ENCODE data around the gene PLIN5.

The PLIN5 gene, protein sequence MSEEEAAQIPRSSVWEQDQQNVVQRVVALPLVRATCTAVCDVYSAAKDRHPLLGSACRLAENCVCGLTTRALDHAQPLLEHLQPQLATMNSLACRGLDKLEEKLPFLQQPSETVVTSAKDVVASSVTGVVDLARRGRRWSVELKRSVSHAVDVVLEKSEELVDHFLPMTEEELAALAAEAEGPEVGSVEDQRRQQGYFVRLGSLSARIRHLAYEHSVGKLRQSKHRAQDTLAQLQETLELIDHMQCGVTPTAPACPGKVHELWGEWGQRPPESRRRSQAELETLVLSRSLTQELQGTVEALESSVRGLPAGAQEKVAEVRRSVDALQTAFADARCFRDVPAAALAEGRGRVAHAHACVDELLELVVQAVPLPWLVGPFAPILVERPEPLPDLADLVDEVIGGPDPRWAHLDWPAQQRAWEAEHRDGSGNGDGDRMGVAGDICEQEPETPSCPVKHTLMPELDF

GRCh38 chr19:4534836-4535658, at the start of gene PLIN5:
TSS of gene PLIN5 (minus strand) at chr19:4535224. CDS start at chr19:4534074, 1,150 bp downstream.
- no peak for DNase-seq (ENCODE audit: low spot score)

- no peak for DNase-seq (ENCODE audit: low spot score)
These were observed 49.1 kb upstream of the PLIN5 start for GRCh38 chr19:4583961-4584669.

DNA sequence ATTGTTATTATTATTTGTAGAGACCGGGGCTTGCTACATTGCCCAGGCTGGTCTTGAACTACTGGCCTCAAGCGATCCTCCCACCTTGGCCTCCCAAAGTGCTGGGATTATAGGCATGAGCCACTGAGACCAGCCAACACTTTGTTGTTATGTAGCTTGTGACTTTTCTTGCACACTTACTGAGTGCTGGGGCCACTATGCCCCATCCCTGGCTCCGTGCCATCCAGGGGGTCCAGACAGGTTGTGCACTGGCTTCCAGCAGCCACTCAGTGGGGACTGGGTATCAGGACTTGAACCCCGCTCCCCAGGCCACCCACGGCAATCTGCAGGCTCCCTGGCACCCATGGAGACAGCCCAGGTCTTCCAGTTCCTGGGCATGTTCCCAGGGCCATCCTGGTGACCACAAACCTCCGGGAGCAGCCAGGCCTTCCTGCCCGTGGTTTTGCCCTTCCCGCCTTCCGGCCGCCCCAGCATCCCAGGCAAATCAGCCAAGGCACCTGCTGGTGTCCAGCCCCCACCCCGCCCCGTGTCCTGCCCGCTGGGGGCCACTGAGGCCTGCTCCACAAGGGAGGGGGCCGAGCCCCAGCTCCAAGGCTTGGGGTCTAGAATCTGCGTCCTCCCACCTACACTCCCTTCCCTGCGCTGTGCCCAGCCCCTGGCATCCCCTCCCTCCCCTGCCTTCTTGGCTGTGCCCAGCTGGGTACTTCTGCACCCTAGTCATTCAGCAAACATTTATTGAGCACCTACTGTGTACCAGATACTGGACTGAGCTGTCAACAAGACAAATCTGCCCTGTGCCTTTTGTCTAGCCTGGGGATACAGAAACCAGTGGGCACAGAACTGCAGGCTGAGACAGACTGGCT, 48.2 kb upstream of the PLIN5 start:
- DNase-seq (ENCODE audit: low spot score) = no peak

DNA sequence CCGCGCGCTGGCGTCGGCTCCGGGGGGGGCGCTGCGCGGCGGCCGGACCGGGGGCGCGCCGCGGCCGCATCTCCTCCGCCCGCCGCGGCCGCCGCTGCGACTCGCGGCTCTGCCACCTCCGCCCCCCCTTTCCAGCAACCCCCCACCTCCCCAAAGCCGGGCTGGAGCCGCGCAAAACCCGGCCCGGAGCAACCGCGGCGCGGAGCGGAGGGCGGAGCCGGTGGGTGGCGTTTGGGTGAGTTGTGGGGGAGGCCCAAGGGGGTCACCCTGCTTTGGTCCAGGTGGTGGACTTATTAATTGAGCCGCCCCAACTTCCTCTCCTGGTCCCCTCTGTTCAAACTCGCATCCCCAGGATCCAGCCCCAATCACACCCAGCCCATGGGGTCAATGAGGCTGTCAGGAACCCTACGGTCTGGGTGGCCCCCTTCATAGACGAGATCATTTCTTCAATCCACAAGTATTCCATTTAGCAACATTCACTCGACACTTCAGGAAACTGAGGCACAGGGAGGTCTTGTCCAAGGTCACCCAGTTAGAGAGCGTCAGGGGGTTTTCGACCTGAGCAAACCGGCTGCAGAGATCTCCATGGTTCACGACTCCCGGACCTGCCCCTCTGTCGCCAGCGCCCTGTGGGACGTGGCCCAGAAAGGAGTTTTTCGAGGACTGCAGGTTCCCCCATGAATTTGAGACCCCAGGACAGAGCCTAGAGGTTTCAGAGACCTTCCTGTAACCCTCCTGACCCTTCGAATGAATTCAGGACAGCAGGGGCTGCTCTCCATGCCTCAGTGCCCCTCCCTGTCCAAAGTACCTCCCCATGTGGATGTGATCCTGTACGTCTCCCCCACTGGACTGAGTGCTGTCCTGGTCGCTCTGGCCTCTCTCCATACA, 46.9 kb upstream of the PLIN5 start:
- no peak for DNase-seq (ENCODE audit: low spot score)

- no peak for DNase-seq (ENCODE audit: low spot score)
These were observed 46.1 kb upstream of the PLIN5 start for GRCh38 chr19:4580961-4581665.

DNA sequence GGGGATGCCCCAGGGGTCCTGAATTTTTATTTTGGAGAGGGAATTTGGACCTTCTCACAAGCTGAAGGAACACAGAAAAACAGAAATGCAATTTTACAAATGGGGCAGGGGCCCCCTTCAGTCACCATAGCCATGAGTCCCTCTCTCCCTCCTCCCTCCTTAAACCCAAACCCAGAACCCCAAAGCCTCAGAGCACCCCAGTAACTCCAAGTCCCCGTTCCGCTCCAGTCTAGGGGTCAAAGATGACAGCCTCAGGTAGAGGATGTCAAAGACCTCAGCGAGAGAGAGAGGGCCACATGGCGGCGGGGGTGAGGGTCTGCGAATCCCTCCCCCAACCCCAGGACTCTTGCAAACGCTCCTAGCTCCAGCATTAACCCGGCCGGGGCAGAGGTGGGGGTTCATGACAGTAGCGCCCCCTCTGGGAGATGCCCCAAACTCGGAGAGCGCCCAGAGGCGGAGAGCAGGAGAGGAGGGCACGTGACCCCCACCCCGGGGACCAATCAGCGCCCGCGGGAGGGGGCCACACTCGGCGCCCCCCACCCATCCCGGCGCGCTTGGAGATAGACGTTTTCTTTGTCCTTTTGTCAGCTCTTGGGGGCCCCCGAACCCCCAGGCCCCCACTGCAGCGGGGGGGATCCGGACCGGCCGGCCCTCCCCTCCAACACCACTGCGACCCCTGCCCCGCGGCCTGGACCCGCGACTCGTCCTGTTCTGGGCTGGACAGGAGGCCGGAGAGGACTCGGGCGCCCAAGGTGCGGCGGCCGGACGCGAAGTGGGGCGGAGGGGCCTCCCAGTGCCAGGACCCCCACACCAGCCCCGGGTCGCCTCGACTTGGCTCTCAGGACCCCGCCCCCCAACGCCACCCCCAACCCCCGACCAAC, 45.2 kb upstream of the PLIN5 start:
- DNase-seq (ENCODE audit: low spot score) = no peak

DNA sequence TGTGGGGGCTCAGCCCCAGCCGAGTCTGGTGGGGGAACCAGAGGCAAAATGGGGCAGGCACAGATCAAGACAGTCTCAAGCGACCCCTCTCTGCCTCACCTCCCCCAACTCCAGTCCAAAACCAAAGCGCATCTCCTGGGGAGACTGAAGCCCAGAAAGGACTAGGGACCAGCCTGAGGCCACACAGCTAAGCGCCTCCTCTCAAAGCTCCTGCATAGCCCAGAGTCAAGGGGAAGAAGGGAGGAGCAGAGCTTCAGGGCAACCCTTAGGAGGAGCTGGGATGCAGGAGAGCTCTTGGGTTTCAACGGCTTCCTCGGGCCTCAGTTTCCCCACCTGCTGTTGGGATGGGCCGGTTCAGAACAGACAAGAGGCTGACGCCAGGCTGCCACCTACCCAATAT, 44.4 kb upstream of the PLIN5 start:
- DNase-seq (ENCODE audit: low spot score) = no peak

- no peak for DNase-seq (ENCODE audit: low spot score)
These were observed 43.7 kb upstream of the PLIN5 start for GRCh38 chr19:4578552-4579248.

GRCh38 chr19:4577020-4577782, 42.2 kb upstream of the PLIN5 start:
- DNase-seq (ENCODE audit: low spot score) = no peak

DNA sequence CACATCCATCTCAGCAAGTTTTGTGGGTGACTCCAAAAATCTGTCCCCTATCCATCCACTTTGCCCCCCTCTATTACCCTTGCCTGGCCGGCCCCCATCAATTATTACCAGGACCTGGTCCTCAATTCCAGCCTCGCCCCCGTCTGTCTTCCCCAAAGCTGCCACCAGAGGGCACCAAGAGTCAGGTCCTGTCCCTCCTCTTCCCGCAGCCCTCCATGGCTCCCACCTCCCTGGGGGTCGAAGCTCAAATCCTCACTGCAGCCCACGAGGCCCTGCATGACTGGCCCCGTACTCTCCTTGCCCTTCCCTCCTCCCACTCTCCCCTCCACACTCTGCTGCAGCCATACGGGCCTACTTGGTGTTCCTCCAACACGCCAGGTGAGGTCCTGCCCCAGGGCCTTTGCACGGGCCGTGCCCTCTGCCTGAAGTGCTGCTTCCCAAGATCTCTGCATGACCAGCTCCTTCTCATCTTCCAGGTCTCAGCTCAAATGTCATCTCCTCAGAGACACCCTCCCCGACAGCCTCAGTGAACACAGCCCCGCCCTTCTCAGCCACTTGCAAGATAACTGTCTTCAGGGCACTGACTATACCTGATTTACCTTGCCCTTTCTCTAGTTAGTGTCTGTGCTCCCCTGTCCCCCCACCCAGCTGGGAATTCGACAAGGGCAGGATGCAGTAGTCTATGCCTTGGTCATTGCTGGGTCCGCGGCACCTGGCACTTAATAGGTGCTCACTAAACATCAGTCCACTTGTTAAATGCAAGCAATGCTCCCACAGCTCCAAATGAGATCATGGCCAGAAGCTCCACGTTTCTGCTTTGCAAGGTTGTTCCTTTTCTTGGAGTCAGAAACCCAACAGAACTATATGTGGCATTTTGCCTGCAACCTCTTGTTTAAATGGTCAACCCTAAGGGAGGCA, 41.3 kb upstream of the PLIN5 start:
- no peak for DNase-seq (ENCODE audit: low spot score)

GRCh38 chr19:4575267-4576015, 40.4 kb upstream of the PLIN5 start:
- no peak for DNase-seq (ENCODE audit: low spot score)

GRCh38 chr19:4573682-4574081, 38.7 kb upstream of the PLIN5 start:
- no peak for DNase-seq (ENCODE audit: low spot score)

DNA sequence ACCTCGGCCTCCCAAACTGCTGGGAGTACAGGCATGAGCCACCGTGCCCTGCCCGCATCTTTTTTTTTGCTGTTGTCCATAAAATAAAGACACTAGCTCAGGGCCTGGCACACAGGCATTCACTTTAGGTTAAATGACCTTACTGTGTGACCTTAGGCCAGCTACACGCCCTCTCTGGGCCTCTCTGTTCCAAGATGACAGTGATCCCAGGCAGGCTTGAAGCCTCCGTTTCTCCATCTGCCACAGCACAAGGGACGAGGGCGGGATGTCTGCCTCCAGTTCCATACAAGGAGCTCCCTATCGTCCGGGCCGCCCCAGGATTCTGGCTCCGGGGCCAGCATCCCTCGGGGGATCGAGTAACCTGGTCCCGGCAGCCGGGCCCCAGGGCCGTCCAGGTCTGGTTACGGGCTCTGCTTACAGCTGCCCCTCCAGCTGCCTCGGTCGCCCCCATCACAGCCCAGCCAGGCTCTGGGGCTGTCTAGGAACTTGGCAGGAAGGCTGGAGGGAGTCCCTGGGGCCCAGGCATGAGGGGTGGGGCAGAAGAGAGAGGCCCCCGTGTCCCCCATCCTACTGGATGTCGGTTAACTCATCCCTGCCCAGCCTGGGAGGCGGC, 36.4 kb upstream of the PLIN5 start:
- DNase-seq (ENCODE audit: low spot score) = no peak

DNA sequence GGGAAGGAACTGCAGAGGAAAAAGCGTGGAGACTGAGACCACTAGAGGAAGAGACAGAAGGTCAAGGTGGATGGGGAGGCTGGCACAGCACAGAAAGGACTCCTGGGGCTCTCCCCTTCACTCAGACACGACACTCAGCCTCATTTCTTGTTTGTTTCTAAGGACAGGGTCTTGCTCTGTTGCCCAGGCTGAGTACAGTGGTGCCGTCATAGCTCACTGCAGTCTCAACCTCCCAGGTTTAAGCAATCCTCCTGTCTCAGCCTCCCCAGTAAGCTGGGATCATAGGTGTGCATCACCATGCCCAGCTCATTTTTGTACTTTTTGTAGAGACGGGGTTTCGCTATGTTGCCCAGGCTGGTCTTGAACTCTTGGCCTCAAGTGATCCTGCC, 35.9 kb upstream of the PLIN5 start:
- DNase-seq (ENCODE audit: low spot score) = no peak

DNA sequence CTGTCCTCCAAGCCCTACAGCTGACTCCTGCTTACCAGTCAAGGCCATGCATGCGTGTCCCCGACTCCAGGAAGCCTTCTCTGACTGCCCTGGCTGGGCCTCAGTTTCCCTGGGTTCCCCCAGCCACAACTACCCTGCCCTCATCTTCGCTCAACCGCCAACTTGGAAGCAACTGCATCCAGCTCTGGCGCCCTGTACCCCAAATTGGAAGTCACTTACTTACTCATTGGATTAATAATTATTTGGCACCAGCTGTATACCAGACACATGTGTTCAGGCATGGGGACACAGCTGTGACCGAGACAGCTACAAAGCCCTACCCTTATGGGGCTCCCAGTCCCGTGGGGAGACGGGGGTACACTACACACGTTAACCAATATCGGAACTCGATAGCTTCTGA, 35.4 kb upstream of the PLIN5 start:
- DNase-seq (ENCODE audit: low spot score) = no peak

All from putamen (tissue), 1 donor.